ENCODE measurements around the gene PKNOX2.

The PKNOX2 gene

GRCh38 chr11:125463590-125464269, 299.2 kb downstream of the PKNOX2 start:
- DNase-seq (ENCODE audit: low read depth) = peak; percentile 27
- TF ChIP-seq CTCF (IDR thresholded peaks at IDR 0.05; ENCODE audit: low read length, missing control alignments) = no peak
- H3K4me3 ChIP-seq (replicated peaks; ENCODE audit: low read depth, low read length) = no peak overlapping the region

GRCh38 chr11:125464270-125464662, 299.7 kb downstream of the PKNOX2 start:
- no peak for TF ChIP-seq CTCF (IDR thresholded peaks at IDR 0.05; ENCODE audit: low read length, missing control alignments)
- peak; percentile 62 for DNase-seq (ENCODE audit: low read depth)
- no peak overlapping the region for H3K4me3 ChIP-seq (replicated peaks; ENCODE audit: low read depth, low read length)

- no peak overlapping the region for H3K4me3 ChIP-seq (replicated peaks; ENCODE audit: low read depth, low read length)
- no peak for DNase-seq (ENCODE audit: low read depth)
- TF ChIP-seq CTCF (IDR thresholded peaks at IDR 0.05; ENCODE audit: low read length, missing control alignments) = no peak
Measured at GRCh38 chr11:125464666-125465065, 300.1 kb downstream of the PKNOX2 start.

DNA sequence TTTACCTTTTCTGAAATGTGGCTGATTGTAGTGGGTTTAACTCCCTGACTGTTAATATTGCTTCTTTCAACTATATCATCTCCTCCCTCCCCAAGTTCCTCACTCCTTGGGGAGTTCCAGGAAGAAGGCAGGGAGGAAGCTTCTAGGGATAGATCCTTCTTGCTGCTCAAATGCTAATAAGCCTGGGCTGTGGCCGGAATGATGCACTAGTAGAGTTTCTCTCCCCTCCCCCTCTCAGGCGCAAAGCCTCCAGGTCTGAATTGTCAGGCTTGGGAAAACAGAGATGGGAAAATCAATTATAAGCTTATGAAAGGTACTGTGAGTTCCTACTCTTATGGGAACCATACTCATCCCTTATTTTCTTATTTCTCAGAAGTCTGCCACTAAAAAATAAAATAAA, 300.7 kb downstream of the PKNOX2 start:
- TF ChIP-seq CTCF (IDR thresholded peaks at IDR 0.05; ENCODE audit: low read length, missing control alignments) = no peak
- no peak overlapping the region for H3K4me3 ChIP-seq (replicated peaks; ENCODE audit: low read depth, low read length)
- DNase-seq (ENCODE audit: low read depth) = no peak

DNA sequence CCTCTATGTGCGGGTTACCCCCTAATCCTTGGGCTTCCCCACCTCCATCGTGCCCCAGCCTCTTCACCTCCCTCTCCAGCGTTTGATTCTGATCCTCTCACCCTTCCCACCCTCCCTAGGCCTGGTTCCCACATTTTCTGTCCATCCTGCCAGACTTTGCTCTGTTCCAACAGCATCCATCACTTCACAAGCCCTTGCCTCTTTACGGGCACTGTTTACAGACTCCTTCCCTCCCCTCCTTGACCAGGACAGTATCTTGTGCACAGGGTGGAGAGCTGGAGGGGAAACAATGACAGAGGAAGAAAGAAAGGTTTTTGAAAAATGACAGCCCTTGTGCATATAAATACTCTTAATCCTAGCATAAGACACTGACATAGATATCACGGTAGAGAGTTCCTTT, 301.1 kb downstream of the PKNOX2 start:
- TF ChIP-seq CTCF (IDR thresholded peaks at IDR 0.05; ENCODE audit: low read length, missing control alignments) = no peak
- no peak for DNase-seq (ENCODE audit: low read depth)

GRCh38 chr11:125468025-125468424, 303.5 kb downstream of the PKNOX2 start:
- no peak for DNase-seq (ENCODE audit: low read depth)
- no peak for TF ChIP-seq CTCF (IDR thresholded peaks at IDR 0.05; ENCODE audit: low read length, missing control alignments)

More for the DNA sequence above, 301.1 kb downstream of the PKNOX2 start:
- H3K4me3 ChIP-seq (replicated peaks; ENCODE audit: low read depth, low read length) = no peak overlapping the region

GRCh38 chr11:125468852-125469251, 304.3 kb downstream of the PKNOX2 start:
- no peak for DNase-seq (ENCODE audit: low read depth)
- no peak overlapping the region for H3K4me3 ChIP-seq (replicated peaks; ENCODE audit: low read depth, low read length)
- TF ChIP-seq CTCF (IDR thresholded peaks at IDR 0.05; ENCODE audit: low read length, missing control alignments) = no peak

More at GRCh38 chr11:125468025-125468424, 303.5 kb downstream of the PKNOX2 start:
- H3K4me3 ChIP-seq (replicated peaks; ENCODE audit: low read depth, low read length) = no peak overlapping the region

Measured in fibroblast of pulmonary artery (primary cell).